ENCODE measurements around the gene DYNLL1.

GRCh38 chr12:120481022-120481767, 14.7 kb upstream of the DYNLL1 start:
- TF ChIP-seq EZH2 (IDR thresholded peaks at IDR 0.05) (no peak), CTCF (IDR thresholded peaks at IDR 0.05) (no peak)

Data from neural progenitor cell (in vitro differentiated cells).